ENCODE data around the gene IGFBP4.

- TF ChIP-seq CTCF (IDR thresholded peaks at IDR 0.05) (no peak), POLR2A (IDR thresholded peaks at IDR 0.05) (no peak)
Observed at GRCh38 chr17:40503154-40503553, 59.9 kb downstream of the IGFBP4 start.

All from testis (tissue), 2 donors.